ENCODE results near the gene TBC1D23.

TBC1D23 gene

GRCh38 chr3:100354850-100355249, 94.1 kb downstream of the TBC1D23 start:
- TF ChIP-seq CTCF (conservative IDR thresholded peaks at IDR 0.05; ENCODE audit: control insufficient read depth, insufficient read depth, low read depth, low read length), result no peak
- H3K4me3 ChIP-seq (ENCODE audit: control insufficient read depth, low read depth, low read length), result no peak overlapping the region
- DNase-seq (ENCODE audit: low read depth), result no peak

- TF ChIP-seq CTCF (conservative IDR thresholded peaks at IDR 0.05; ENCODE audit: control insufficient read depth, insufficient read depth, low read depth, low read length), result no peak
- DNase-seq (ENCODE audit: low read depth), result no peak
- no peak overlapping the region for H3K4me3 ChIP-seq (ENCODE audit: control insufficient read depth, low read depth, low read length)
Measured at GRCh38 chr3:100358413-100358812, 97.6 kb downstream of the TBC1D23 start.

- TF ChIP-seq CTCF (conservative IDR thresholded peaks at IDR 0.05; ENCODE audit: control insufficient read depth, insufficient read depth, low read depth, low read length), result no peak
Measured at GRCh38 chr3:100359035-100359434, 98.2 kb downstream of the TBC1D23 start.

GRCh38 chr3:100360757-100361496, 100.1 kb downstream of the TBC1D23 start:
- no peak for TF ChIP-seq CTCF (conservative IDR thresholded peaks at IDR 0.05; ENCODE audit: control insufficient read depth, insufficient read depth, low read depth, low read length)
- H3K4me3 ChIP-seq (ENCODE audit: control insufficient read depth, low read depth, low read length), result no peak overlapping the region
- peak; percentile 51 for DNase-seq (ENCODE audit: low read depth)

More at GRCh38 chr3:100359035-100359434, 98.2 kb downstream of the TBC1D23 start:
- DNase-seq (ENCODE audit: low read depth), result no peak
- no peak overlapping the region for H3K4me3 ChIP-seq (ENCODE audit: control insufficient read depth, low read depth, low read length)

- TF ChIP-seq CTCF (conservative IDR thresholded peaks at IDR 0.05; ENCODE audit: control insufficient read depth, insufficient read depth, low read depth, low read length), result no peak
- no peak overlapping the region for H3K4me3 ChIP-seq (ENCODE audit: control insufficient read depth, low read depth, low read length)
- no peak for DNase-seq (ENCODE audit: low read depth)
Measured at GRCh38 chr3:100361897-100362296, 101.1 kb downstream of the TBC1D23 start.

GRCh38 chr3:100364421-100364820, 103.6 kb downstream of the TBC1D23 start:
- H3K4me3 ChIP-seq (ENCODE audit: control insufficient read depth, low read depth, low read length), result no peak overlapping the region
- DNase-seq (ENCODE audit: low read depth), result no peak
- TF ChIP-seq CTCF (conservative IDR thresholded peaks at IDR 0.05; ENCODE audit: control insufficient read depth, insufficient read depth, low read depth, low read length), result no peak

Measured in fibroblast of mammary gland (primary cell).